HUES6 (cell line): ENCODE measurements around the gene PAQR6.

Experiments
- H3K27ac ChIP-seq: 2 replicates; pipeline ENCODE4 v1.7.0; 2013; ENCODE audit warnings: low read depth, mild to moderate bottlenecking, low read length, inconsistent platforms
- H3K27me3 ChIP-seq: 2 replicates; pipeline ENCODE4 v1.6.1; 2013; ENCODE audit warnings: low read length; ENCODE audit not compliant: control insufficient read depth, insufficient read depth
- H3K36me3 ChIP-seq: 2 replicates; pipeline ENCODE4 v1.6.1; 2013; ENCODE audit warnings: low read length; ENCODE audit not compliant: control insufficient read depth, insufficient read depth
- H3K4me1 ChIP-seq: 2 replicates; pipeline ENCODE4 v1.6.1; 2013; ENCODE audit warnings: low read length; ENCODE audit not compliant: control insufficient read depth, insufficient read depth
- H3K4me3 ChIP-seq: 2 replicates; pipeline ENCODE4 v1.5.1; 2013; ENCODE audit warnings: low read depth, low read length
- H3K9ac ChIP-seq: one replicate; pipeline ENCODE4 v1.6.1; 2013; ENCODE audit warnings: mild to moderate bottlenecking, low read length
- H3K9me3 ChIP-seq: 2 replicates; pipeline ENCODE4 v1.6.1; 2013; ENCODE audit warnings: low read depth, low read length; ENCODE audit not compliant: control insufficient read depth, insufficient read depth

The PAQR6 gene

GRCh38 chr1:156283521-156283920 lies 35.7 kb upstream of the PAQR6 start:
- Histone ChIP-seq H3K4me1 (0 out of 2 replicates have a peak, but pooled peaks cover 14% of the 10 kb centered on the region), H3K27me3 (no peaks in the 10 kb centered on the region), H3K9me3 (no peaks in the 10 kb centered on the region), H3K4me3 (peak overlapping the region; percentile 65), H3K9ac (peak overlapping the region; percentile 87), H3K27ac (no peak overlapping the region), H3K36me3 (peaks cover 16% of the 10 kb centered on the region)

GRCh38 chr1:156282479-156283222 lies 34.8 kb upstream of the PAQR6 start, which contains the start of gene SMG5:
Gene SMG5, minus strand, starts transcription at chr1:156282825. Its CDS starts 145 bp downstream, at chr1:156282680.
- H3K4me1 ChIP-seq, result 0 out of 2 replicates have a peak, but pooled peaks cover 14% of the 10 kb centered on the region
- peaks cover 25% of the 10 kb centered on the region for H3K36me3 ChIP-seq
- no peaks in the 10 kb centered on the region for H3K9me3 ChIP-seq
- H3K9ac ChIP-seq, result peak within 1 kb of the TSS; percentile 87
- no peaks in the 10 kb centered on the region for H3K27me3 ChIP-seq
- peak within 1 kb of the TSS; percentile 65 for H3K4me3 ChIP-seq
- H3K27ac ChIP-seq, result peak within 1 kb of the TSS; percentile 88

- Histone ChIP-seq H3K9me3 (no peaks in the 10 kb centered on the region), H3K9ac (peak overlapping the region; percentile 87), H3K27ac (peak overlapping the region; percentile 88; the same call in 1 of the 2 replicates), H3K4me1 (0 out of 2 replicates have a peak, but pooled peaks cover 14% of the 10 kb centered on the region), H3K27me3 (no peaks in the 10 kb centered on the region), H3K4me3 (peak overlapping the region; percentile 65), H3K36me3 (peaks cover 33% of the 10 kb centered on the region)
These were observed 34.0 kb upstream of the PAQR6 start for GRCh38 chr1:156281693-156282478.

GRCh38 chr1:156281281-156281680 lies 33.4 kb upstream of the PAQR6 start:
- Histone ChIP-seq H3K4me3 (peak overlapping the region; percentile 65), H3K9me3 (no peaks in the 10 kb centered on the region), H3K4me1 (0 out of 2 replicates have a peak, but pooled peaks cover 14% of the 10 kb centered on the region), H3K36me3 (peaks cover 39% of the 10 kb centered on the region), H3K27me3 (no peaks in the 10 kb centered on the region), H3K9ac (peak overlapping the region; percentile 87), H3K27ac (no peak overlapping the region)

GRCh38 chr1:156279837-156280236 lies 32.0 kb upstream of the PAQR6 start:
- H3K27me3 ChIP-seq, result no peaks in the 10 kb centered on the region
- peaks cover 52% of the 10 kb centered on the region for H3K36me3 ChIP-seq
- H3K4me3 ChIP-seq, result no peak overlapping the region
- H3K27ac ChIP-seq, result no peak overlapping the region
- H3K4me1 ChIP-seq, result 0 out of 2 replicates have a peak, but pooled peaks cover 14% of the 10 kb centered on the region
- no peaks in the 10 kb centered on the region for H3K9me3 ChIP-seq
- no peak overlapping the region for H3K9ac ChIP-seq

GRCh38 chr1:156276966-156277381 lies 29.1 kb upstream of the PAQR6 start:
- Histone ChIP-seq H3K4me1 (0 out of 2 replicates have a peak, but pooled peaks cover 6% of the 10 kb centered on the region), H3K27me3 (no peaks in the 10 kb centered on the region), H3K9ac (no peak overlapping the region), H3K36me3 (peaks cover 81% of the 10 kb centered on the region), H3K27ac (no peak overlapping the region), H3K4me3 (no peak overlapping the region), H3K9me3 (no peaks in the 10 kb centered on the region)

GRCh38 chr1:156276532-156276931 lies 28.7 kb upstream of the PAQR6 start:
- Histone ChIP-seq H3K4me1 (0 out of 2 replicates have a peak, but pooled peaks cover 4% of the 10 kb centered on the region), H3K9ac (no peak overlapping the region), H3K27me3 (no peaks in the 10 kb centered on the region), H3K9me3 (no peaks in the 10 kb centered on the region), H3K4me3 (no peak overlapping the region), H3K27ac (no peak overlapping the region), H3K36me3 (peaks cover 85% of the 10 kb centered on the region)

- no peak overlapping the region for H3K9ac ChIP-seq
- no peak overlapping the region for H3K4me3 ChIP-seq
- no peaks in the 10 kb centered on the region for H3K9me3 ChIP-seq
- H3K27me3 ChIP-seq, result no peaks in the 10 kb centered on the region
- H3K36me3 ChIP-seq, result peaks cover 94% of the 10 kb centered on the region
- no peak overlapping the region for H3K27ac ChIP-seq
- H3K4me1 ChIP-seq, result no peaks in the 10 kb centered on the region
These were observed 22.5 kb upstream of the PAQR6 start for GRCh38 chr1:156270314-156270713.

GRCh38 chr1:156268336-156268735 lies 20.5 kb upstream of the PAQR6 start:
- H3K4me1 ChIP-seq, result no peaks in the 10 kb centered on the region
- H3K27ac ChIP-seq, result no peak overlapping the region
- no peak overlapping the region for H3K9ac ChIP-seq
- no peak overlapping the region for H3K4me3 ChIP-seq
- H3K9me3 ChIP-seq, result no peaks in the 10 kb centered on the region
- peaks cover 92% of the 10 kb centered on the region for H3K36me3 ChIP-seq
- H3K27me3 ChIP-seq, result no peaks in the 10 kb centered on the region

- H3K4me3 ChIP-seq, result no peak overlapping the region
- H3K27ac ChIP-seq, result no peak overlapping the region
- H3K36me3 ChIP-seq, result peaks cover 91% of the 10 kb centered on the region
- no peaks in the 10 kb centered on the region for H3K9me3 ChIP-seq
- no peaks in the 10 kb centered on the region for H3K27me3 ChIP-seq
- H3K4me1 ChIP-seq, result no peaks in the 10 kb centered on the region
- H3K9ac ChIP-seq, result peak overlapping the region; percentile 30
These were observed 18.2 kb upstream of the PAQR6 start for GRCh38 chr1:156266051-156266450.

- Histone ChIP-seq H3K36me3 (peaks cover 95% of the 10 kb centered on the region), H3K27me3 (no peaks in the 10 kb centered on the region), H3K27ac (no peak overlapping the region), H3K4me3 (no peak overlapping the region), H3K9me3 (no peaks in the 10 kb centered on the region), H3K4me1 (no peaks in the 10 kb centered on the region), H3K9ac (no peak overlapping the region)
These were observed 15.4 kb upstream of the PAQR6 start for GRCh38 chr1:156263288-156263655.
